SK-N-SH (cell line): Measurements from ENCODE around the gene SMIM24.

ENCODE experiments used
- CHD2 ChIP-seq: fragments of 150-350 bp; IDR thresholded peaks from 2 replicates; pipeline ENCODE4 v1.6.1; 2018; ENCODE audit warnings: low read length; ENCODE audit not compliant: partially characterized antibody
- CTCF ChIP-seq: fragments of 200-600 bp; sonication (generic); IDR thresholded peaks from 2 replicates; pipeline ENCODE4 v1.6.1; 2017; ENCODE audit warnings: antibody characterized with exemption, mild to moderate bottlenecking, moderate library complexity
- EP300 ChIP-seq, 2 experiments: IDR thresholded peaks; 2 replicates each; pipeline versions ENCODE4 v1.4.0 to v1.6.1; 2012; ENCODE audit warnings: borderline replicate concordance in 1 of 2, low read depth in 1 of 2, low read length in 1 of 2
- EZH2phosphoT487 ChIP-seq: fragments of 200-600 bp; sonication (generic); IDR thresholded peaks from 2 replicates; pipeline ENCODE4 v1.6.1; 2017; ENCODE audit warnings: low read depth, mixed run types, mild to moderate bottlenecking, antibody characterized with exemption, moderate library complexity, borderline replicate concordance
- FOXJ3 ChIP-seq: sonication (generic); formaldehyde crosslinking; IDR thresholded peaks from 2 replicates; pipeline ENCODE4 v1.5.1; 2020; ENCODE audit warnings: mild to moderate bottlenecking, missing genetic modification reagents
- FOXM1 ChIP-seq: IDR thresholded peaks from 2 replicates; pipeline ENCODE4 v1.4.0; 2012; ENCODE audit warnings: low read depth, mild to moderate bottlenecking
- MEF2A ChIP-seq: IDR thresholded peaks from 2 replicates; pipeline ENCODE4 v1.4.0; 2012; ENCODE audit warnings: low read depth, borderline replicate concordance
- MXI1 ChIP-seq: IDR thresholded peaks from 2 replicates; pipeline ENCODE4 v1.6.1; 2012; ENCODE audit warnings: mild to moderate bottlenecking, low read depth, low read length, improper control_type of control experiment
- NRF1 ChIP-seq: IDR thresholded peaks from 2 replicates; pipeline ENCODE4 v1.6.1; 2012; ENCODE audit warnings: low read depth, mild to moderate bottlenecking, low read length
- POLR2AphosphoS5 ChIP-seq: IDR thresholded peaks from 2 replicates; pipeline ENCODE4 v1.6.1; 2012; ENCODE audit warnings: low read depth, low read length
- SMC3 ChIP-seq: IDR thresholded peaks from 2 replicates; pipeline ENCODE4 v1.6.1; 2012; ENCODE audit warnings: low read depth, low read length, improper control_type of control experiment
- TAF1 ChIP-seq: IDR thresholded peaks from 2 replicates; pipeline ENCODE4 v1.6.1; 2012; ENCODE audit warnings: low read depth, mild to moderate bottlenecking, low read length, moderate library complexity, borderline replicate concordance
- USF2 ChIP-seq: fragments of 150-350 bp; IDR thresholded peaks from 2 replicates; pipeline ENCODE4 v1.6.1; 2017; ENCODE audit warnings: antibody characterized with exemption, low read length, low read depth, borderline replicate concordance
- TF ChIP-seq, protein P1 (sequence below): IDR thresholded peaks from 2 replicates; pipeline ENCODE4 v1.6.1; 2012; ENCODE audit warnings: mild to moderate bottlenecking, low read depth, low read length, moderate library complexity

DNA sequence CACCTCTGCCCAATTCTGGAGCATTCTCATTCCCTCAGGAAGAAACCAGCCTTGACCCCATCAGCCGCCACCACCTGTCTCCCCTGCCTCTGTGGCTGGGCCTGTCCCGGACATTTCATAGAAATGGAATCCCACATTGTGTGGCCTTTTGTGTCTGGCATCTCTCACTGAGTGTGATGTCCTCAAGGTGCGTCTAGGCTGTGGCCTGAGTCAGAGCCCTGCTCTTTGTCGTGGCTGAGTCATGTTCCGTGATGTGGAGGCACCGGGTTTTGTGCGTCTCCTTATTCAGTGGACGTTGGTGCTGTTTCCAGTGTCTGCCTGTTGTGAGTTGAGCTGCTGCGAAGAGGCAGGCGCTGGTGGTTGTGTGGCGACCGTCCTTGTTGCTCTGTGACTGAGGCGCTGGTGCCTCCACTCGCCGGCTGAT lies 29.3 kb upstream of the SMIM24 start:
- no peak for TF ChIP-seq CTCF
- TF ChIP-seq FOXJ3 (CRISPR knock-in tag): no peak
- TF ChIP-seq TAF1: no peak
- TF ChIP-seq, protein P1, sequence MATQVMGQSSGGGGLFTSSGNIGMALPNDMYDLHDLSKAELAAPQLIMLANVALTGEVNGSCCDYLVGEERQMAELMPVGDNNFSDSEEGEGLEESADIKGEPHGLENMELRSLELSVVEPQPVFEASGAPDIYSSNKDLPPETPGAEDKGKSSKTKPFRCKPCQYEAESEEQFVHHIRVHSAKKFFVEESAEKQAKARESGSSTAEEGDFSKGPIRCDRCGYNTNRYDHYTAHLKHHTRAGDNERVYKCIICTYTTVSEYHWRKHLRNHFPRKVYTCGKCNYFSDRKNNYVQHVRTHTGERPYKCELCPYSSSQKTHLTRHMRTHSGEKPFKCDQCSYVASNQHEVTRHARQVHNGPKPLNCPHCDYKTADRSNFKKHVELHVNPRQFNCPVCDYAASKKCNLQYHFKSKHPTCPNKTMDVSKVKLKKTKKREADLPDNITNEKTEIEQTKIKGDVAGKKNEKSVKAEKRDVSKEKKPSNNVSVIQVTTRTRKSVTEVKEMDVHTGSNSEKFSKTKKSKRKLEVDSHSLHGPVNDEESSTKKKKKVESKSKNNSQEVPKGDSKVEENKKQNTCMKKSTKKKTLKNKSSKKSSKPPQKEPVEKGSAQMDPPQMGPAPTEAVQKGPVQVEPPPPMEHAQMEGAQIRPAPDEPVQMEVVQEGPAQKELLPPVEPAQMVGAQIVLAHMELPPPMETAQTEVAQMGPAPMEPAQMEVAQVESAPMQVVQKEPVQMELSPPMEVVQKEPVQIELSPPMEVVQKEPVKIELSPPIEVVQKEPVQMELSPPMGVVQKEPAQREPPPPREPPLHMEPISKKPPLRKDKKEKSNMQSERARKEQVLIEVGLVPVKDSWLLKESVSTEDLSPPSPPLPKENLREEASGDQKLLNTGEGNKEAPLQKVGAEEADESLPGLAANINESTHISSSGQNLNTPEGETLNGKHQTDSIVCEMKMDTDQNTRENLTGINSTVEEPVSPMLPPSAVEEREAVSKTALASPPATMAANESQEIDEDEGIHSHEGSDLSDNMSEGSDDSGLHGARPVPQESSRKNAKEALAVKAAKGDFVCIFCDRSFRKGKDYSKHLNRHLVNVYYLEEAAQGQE: no peak
- TF ChIP-seq SMC3: no peak
- TF ChIP-seq CHD2: no peak
- TF ChIP-seq MEF2A: no peak
- TF ChIP-seq POLR2AphosphoS5: no peak
- no peak for TF ChIP-seq USF2
- TF ChIP-seq NRF1: no peak
- no peak for TF ChIP-seq MXI1
- TF ChIP-seq EP300 (IDR thresholded peaks at IDR 0.05; ENCODE audit: borderline replicate concordance in 1 of 2, low read depth in 1 of 2, low read length in 1 of 2): no peak
- TF ChIP-seq EZH2phosphoT487: no peak
- no peak for TF ChIP-seq FOXM1
